Measurements from ENCODE around the gene TBC1D14. TPM values are rescaled to one million over a fixed set of nuclear protein-coding genes. Genes with fewer than 3 reads are reported as not detected.

Gene TBC1D14
- total and polyA plus RNA-seq, 2 of the 4 experiments (the other 2 are of a cell fraction): 31.7 to 40.7 TPM

- Histone ChIP-seq H3K18ac (ENCODE audit: low read depth, low read length) (no peak overlapping the region), H4K91ac (ENCODE audit: insufficient read depth, low read depth, low read length) (no peak overlapping the region; the same call in 1 of the 2 replicates), H2AK5ac (ENCODE audit: low read depth, low read length) (no peak overlapping the region), H3K27ac (ENCODE audit: insufficient read depth, low read length) (no peak overlapping the region), H3K4ac (ENCODE audit: low read depth, low read length) (no peak overlapping the region), H3K4me3 (ENCODE audit: insufficient read depth, low read depth, low read length) (no peak overlapping the region), H2BK5ac (ENCODE audit: low read depth, low read length, poor library complexity, severe bottlenecking) (no peak overlapping the region), H2BK120ac (ENCODE audit: low read depth, low read length) (no peak overlapping the region), H2AFZ (replicated peaks; ENCODE audit: low read length, poor library complexity) (no peak overlapping the region), H3K4me2 (ENCODE audit: low read depth, low read length) (no peak overlapping the region), H3K56ac (ENCODE audit: extremely low read depth, insufficient read depth, low read length) (no peak overlapping the region), H3K9me1 (ENCODE audit: insufficient read depth, low read length) (0 out of 2 replicates have a peak, but pooled peaks cover 3% of the 10 kb centered on the region), H3K4me1 (ENCODE audit: control insufficient read depth, insufficient read depth, low read length) (0 out of 2 replicates have a peak, but pooled peaks cover 1% of the 10 kb centered on the region), H2AK9ac (replicated peaks; ENCODE audit: low read depth, low read length, poor library complexity) (no peak overlapping the region), H3K14ac (replicated peaks; ENCODE audit: low read depth, low read length) (no peak overlapping the region), H3K9ac (ENCODE audit: low read depth, low read length) (no peak overlapping the region; the same call in 1 of the 2 replicates), H4K5ac (ENCODE audit: low read depth, low read length) (no peak overlapping the region), H3K79me1 (ENCODE audit: low read depth in 1 of 2, low read length in 2 of 2) (peaks cover 0 to 3% of the 10 kb centered on the region in 2 experiments; a peak in 2 of 4 replicates), H4K8ac (ENCODE audit: low read depth in 2 of 2, low read length in 2 of 2) (no peak overlapping the region), H2BK15ac (ENCODE audit: low read depth, low read length) (no peak overlapping the region), H3K36me3 (ENCODE audit: control insufficient read depth, insufficient read depth, low read length) (peaks cover 1% of the 10 kb centered on the region; the same call in 1 of the 2 replicates), H3K27me3 (ENCODE audit: control insufficient read depth, insufficient read depth, low read length) (no peaks in the 10 kb centered on the region), H4K20me1 (ENCODE audit: insufficient read depth, low read length) (no peaks in the 10 kb centered on the region), H3K9me3 (ENCODE audit: control insufficient read depth, insufficient read depth, low read length) (no peaks in the 10 kb centered on the region), H2BK20ac (ENCODE audit: low read depth, low read length) (no peak overlapping the region), H3K23ac (ENCODE audit: low read depth, low read length) (no peak overlapping the region)
- peak; percentile 34; the same call in 1 of the 2 replicates for ATAC-seq (ENCODE audit: low read depth)
- WGBS, 2 experiments (ENCODE audit: extremely low coverage in 2 of 2, insufficient read length in 1 of 2): 72% methylated on average over 8 of the region's 9 CpGs; no CpG with 5 or more reads in 1 of the 2 experiments
- peak; percentile 47 for DNase-seq
- POLR2A ChIA-PET (ENCODE audit: unreplicated experiment): no interaction called here
- intact Hi-C loops (cut with micrococcal nuclease): loop anchor here (5.0 kb wide), 1 partner anchor 61 kb away; no protein-coding TSS in a partner anchor
- dilution Hi-C loops (cut with HindIII; ENCODE audit: low sequenced_read_pairs, unreplicated experiment): no loop called here
- in situ Hi-C loops (cut with MboI; ENCODE audit: low sequenced_read_pairs): no loop called here
- CTCF ChIA-PET: no interaction called here
- peak; percentile 9; the same call in 1 of the 2 replicates for TF ChIP-seq BHLHE40 (IDR thresholded peaks at IDR 0.05; ENCODE audit: low read depth, low read length)
- TF ChIP-seq RFX5 (IDR thresholded peaks at IDR 0.05; ENCODE audit: low read depth, low read length): no peak
- TF ChIP-seq CTCF (conservative IDR thresholded peaks at IDR 0.05; ENCODE audit: low read depth, low read length): no peak
- TF ChIP-seq, protein P1, sequence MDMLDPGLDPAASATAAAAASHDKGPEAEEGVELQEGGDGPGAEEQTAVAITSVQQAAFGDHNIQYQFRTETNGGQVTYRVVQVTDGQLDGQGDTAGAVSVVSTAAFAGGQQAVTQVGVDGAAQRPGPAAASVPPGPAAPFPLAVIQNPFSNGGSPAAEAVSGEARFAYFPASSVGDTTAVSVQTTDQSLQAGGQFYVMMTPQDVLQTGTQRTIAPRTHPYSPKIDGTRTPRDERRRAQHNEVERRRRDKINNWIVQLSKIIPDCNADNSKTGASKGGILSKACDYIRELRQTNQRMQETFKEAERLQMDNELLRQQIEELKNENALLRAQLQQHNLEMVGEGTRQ (IDR thresholded peaks at IDR 0.05; ENCODE audit: low read depth, low read length): peak; percentile 25; the same call in 1 of the 2 replicates
- no peak for TF ChIP-seq SMC3 (IDR thresholded peaks at IDR 0.05; ENCODE audit: low read depth, low read length)
- no TSS peak for BruUV-seq (replicated peaks)
These were observed 63.3 kb downstream of the TBC1D14 start for GRCh38 chr4:6972911-6973310.
